GM12878 (cell line): ENCODE measurements around the gene SATB2. TPM values are rescaled to one million over a fixed set of nuclear protein-coding genes. Genes with fewer than 3 reads are reported as not detected.

Experiments
- ATAC-seq: fragments of 200-7000 bp; cut with Tn5 transposase; 3 replicates; pipeline ENCODE4 v1.9.1; 2020; ENCODE audit warnings: mild to moderate bottlenecking, moderate library complexity
- BruUV-seq: library from RNA; stranded (reverse); fragments of 400-500 nt; replicated peaks from 2 replicates; lab custom pipeline; 2021; lab: Mats Ljungman, UMichigan
- CTCF ChIA-PET: fragments of 300-600 bp; sonication (Branson Sonifier 250); formaldehyde crosslinking; extraction: SDS; loops from one replicate; lab custom pipeline; 2021; ENCODE audit warnings: inconsistent platforms; lab: Yijun Ruan, JAX
- POLR2A ChIA-PET: fragments of 350-600 bp; formaldehyde crosslinking; extraction: SDS; loops from one replicate; lab custom pipeline; 2021; ENCODE audit warnings: inconsistent platforms; lab: Charles Lee
- RAD21 ChIA-PET: fragments of 300-600 bp; sonication (Branson Sonifier 250); formaldehyde crosslinking; loops from one replicate; lab custom pipeline; 2023; ENCODE audit warnings: antibody characterized with exemption; ENCODE audit not compliant: unreplicated experiment; lab: Charles Lee
- SMC1A ChIA-PET: fragments of 300-600 bp; sonication (Branson Sonifier 250); formaldehyde crosslinking; loops from one replicate; lab custom pipeline; 2023; ENCODE audit not compliant: unreplicated experiment, uncharacterized antibody; lab: Charles Lee
- DNase-seq: peaks from one replicate; pipeline ENCODE4 v3.0.0-alpha.2; 2011; ENCODE audit warnings: low read depth, low spot score
- FAIRE-seq: peaks from 3 replicates; lab custom pipeline; 2011; peaks lifted over from hg19 to GRCh38; lab: Jason Lieb, UNC
- H2AFZ ChIP-seq: 2 replicates; pipeline ENCODE4 v1.6.0; 2011; ENCODE audit warnings: low read depth, low read length, control low read depth; ENCODE audit not compliant: control insufficient read depth
- H3K27ac ChIP-seq: 2 replicates; pipeline ENCODE4 v1.5.1; 2011; ENCODE audit warnings: control low read depth; ENCODE audit not compliant: control insufficient read depth, insufficient read depth
- H3K27me3 ChIP-seq, 2 experiments: replicated peaks in 1 of 2; 2 replicates each; pipeline versions ENCODE4 v1.6.0 to v1.6.1; 2011; ENCODE audit warnings: low read length in 1 of 2; ENCODE audit not compliant: control insufficient read depth in 2 of 2, insufficient read depth in 2 of 2
- H3K36me3 ChIP-seq, 2 experiments: 2 replicates each; pipeline ENCODE4 v1.5.1; 2011; ENCODE audit warnings: low read length in 1 of 2; ENCODE audit not compliant: control insufficient read depth in 2 of 2, insufficient read depth in 2 of 2
- H3K4me1 ChIP-seq: 2 replicates; pipeline ENCODE4 v1.6.1; 2011; ENCODE audit warnings: mild to moderate bottlenecking, low read length, moderate library complexity, mixed read lengths; ENCODE audit not compliant: control insufficient read depth, insufficient read depth
- H3K4me2 ChIP-seq: 2 replicates; pipeline ENCODE4 v1.6.0; 2011; ENCODE audit warnings: control low read depth; ENCODE audit not compliant: control insufficient read depth, insufficient read depth
- H3K4me3 ChIP-seq: fragments of 200-600 bp; sonication (generic); 2 replicates; pipeline ENCODE4 v1.5.1; 2016
- H3K79me2 ChIP-seq: 2 replicates; pipeline ENCODE4 v1.6.0; 2011; ENCODE audit warnings: low read length; ENCODE audit not compliant: control insufficient read depth, insufficient read depth
- H3K9ac ChIP-seq: 2 replicates; pipeline ENCODE4 v1.8.0; 2011; ENCODE audit warnings: low read length, control low read depth, mixed read lengths; ENCODE audit not compliant: control insufficient read depth, insufficient read depth
- H3K9me3 ChIP-seq: replicated peaks from 3 replicates; pipeline ENCODE4 v1.5.1; 2011; ENCODE audit warnings: mild to moderate bottlenecking, low read length; ENCODE audit not compliant: control insufficient read depth, insufficient read depth
- H4K20me1 ChIP-seq: 2 replicates; pipeline ENCODE4 v1.6.0; 2011; ENCODE audit not compliant: control insufficient read depth, insufficient read depth
- ASH2L ChIP-seq: fragments of 300-600, 200-600 bp; sonication (generic); IDR thresholded peaks from 2 replicates; pipeline ENCODE4 v1.6.1; 2017; ENCODE audit warnings: low read depth, mild to moderate bottlenecking, borderline replicate concordance
- CBX3 ChIP-seq: fragments of 200-600 bp; sonication (generic); IDR thresholded peaks from 2 replicates; pipeline ENCODE4 v1.6.1; 2016; ENCODE audit warnings: low read depth, borderline replicate concordance
- CHD2 ChIP-seq: IDR thresholded peaks from 2 replicates; pipeline ENCODE4 v1.6.1; 2011; ENCODE audit warnings: low read depth, low read length, improper control_type of control experiment, borderline replicate concordance
- CHD4 ChIP-seq: fragments of 200-600 bp; sonication (generic); IDR thresholded peaks from 2 replicates; pipeline ENCODE4 v1.6.1; 2016; ENCODE audit warnings: mild to moderate bottlenecking
- ETV6 ChIP-seq, 2 experiments: fragments of 450-650 bp in 1 of 2; IDR thresholded peaks in 1 of 2; conservative IDR thresholded peaks in 1 of 2; 2 replicates each; pipeline ENCODE4 v1.6.1; 2014; ENCODE audit warnings: antibody characterized with exemption in 1 of 2, borderline replicate concordance in 1 of 2, low read depth in 1 of 2, mild to moderate bottlenecking in 1 of 2, moderate library complexity in 1 of 2
- HDAC2 ChIP-seq: fragments of 200-600 bp; sonication (generic); IDR thresholded peaks from 2 replicates; pipeline ENCODE4 v1.6.1; 2017
- MYC ChIP-seq: IDR thresholded peaks from 2 replicates; pipeline ENCODE4 v1.6.1; 2011; ENCODE audit warnings: mild to moderate bottlenecking, low read length, moderate library complexity, inconsistent platforms; ENCODE audit not compliant: insufficient read depth, insufficient replicate concordance, insufficient read length, severe bottlenecking
- RAD51 ChIP-seq: fragments of 450-650 bp; IDR thresholded peaks from 2 replicates; pipeline ENCODE4 v1.6.1; 2016; ENCODE audit warnings: moderate library complexity, mild to moderate bottlenecking, inconsistent platforms
- TAF1 ChIP-seq: IDR thresholded peaks from 2 replicates; pipeline ENCODE4 v1.6.1; 2011; ENCODE audit warnings: mild to moderate bottlenecking, low read depth, low read length, borderline replicate concordance
- TBL1XR1 ChIP-seq: IDR thresholded peaks from 2 replicates; pipeline ENCODE4 v1.6.1; 2012; ENCODE audit warnings: low read depth, low read length, improper control_type of control experiment
- WRNIP1 ChIP-seq: IDR thresholded peaks from 2 replicates; pipeline ENCODE4 v1.6.1; 2011; ENCODE audit warnings: low read depth, low read length, improper control_type of control experiment, borderline replicate concordance
- YY1 ChIP-seq: IDR thresholded peaks from 2 replicates; pipeline ENCODE4 v1.6.1; 2011; ENCODE audit warnings: low read depth, mild to moderate bottlenecking, low read length
- WGBS: methylation state at CpG from one replicate; pipeline ENCODE4 v1.1.6; 2016; ENCODE audit warnings: low lambda C conversion rate; ENCODE audit not compliant: insufficient replicate concordance, insufficient coverage; ENCODE audit errors: missing lambda C conversion rate; 5-methylcytosine and 5-hydroxymethylcytosine counted together
- in situ Hi-C: fragments of 300-500 bp; cut with MboI; formaldehyde crosslinking; loops from 9 replicates; pipeline ENCODE4 v1.14.3; 2018; ENCODE audit warnings: mixed read lengths
- intact Hi-C: fragments of 100-400 bp; cut with micrococcal nuclease; formaldehyde crosslinking; loops from one replicate; pipeline ENCODE4 v1.14.2; 2022; ENCODE audit not compliant: unreplicated experiment
- polyA plus RNA-seq, 11 experiments: library from polyadenylated mRNA; depleted of rRNA in 4 of 11; unstranded in 6 of 11; stranded (reverse) in 5 of 11; fragments of >200 nt; fragmentation: Nextera tagmentation in 4 of 11; fragmentation: Illumina TruSeq in 1 of 11; extraction: Ambion mirVana in 4 of 11; extraction: Trizol in 1 of 11; gene quantifications; 1 replicate in 1 of 11; 2 replicates in 10 of 11; pipeline versions ENCODE4 v1.2.1 to v1.2.3, GENCODE V29; 2011 to 2016; ENCODE audit warnings: inconsistent platforms in 2 of 11, missing spikeins in 2 of 11, low read depth in 1 of 11
- total RNA-seq, 4 experiments: library from RNA; depleted of rRNA in 3 of 4; stranded (reverse); fragments of >200 nt in 3 of 4; fragmentation: Illumina TruSeq in 1 of 4; extraction: Trizol in 1 of 4; gene quantifications; 2 replicates each; pipeline versions ENCODE4 v1.2.1 to v1.2.3, GENCODE V29; 2013 to 2021
- TF ChIP-seq, protein P1 (sequence below): IDR thresholded peaks from 2 replicates; pipeline ENCODE4 v1.6.1; 2011; ENCODE audit warnings: borderline replicate concordance, low read depth, mild to moderate bottlenecking, moderate library complexity, mixed read lengths, low read length; ENCODE audit not compliant: insufficient read depth; ENCODE audit errors: extremely low read length
- TF ChIP-seq, protein P2 (sequence below): fragments of 450-650 bp; conservative IDR thresholded peaks from 2 replicates; pipeline ENCODE4 v1.6.1; 2017; ENCODE audit warnings: mild to moderate bottlenecking, moderate library complexity
- TF ChIP-seq, protein P3 (sequence below): IDR thresholded peaks from 2 replicates; pipeline ENCODE4 v1.6.1; 2012; ENCODE audit warnings: low read depth, low read length, improper control_type of control experiment
- TF ChIP-seq, protein P4 (sequence below): fragments of 450-650 bp; formaldehyde crosslinking; IDR thresholded peaks from 2 replicates; pipeline ENCODE4 v1.4.0; 2022; ENCODE audit warnings: mild to moderate bottlenecking, moderate library complexity

The SATB2 gene
- total and polyA plus RNA-seq, 10 of the 15 experiments (the other 5 are each of a cell fraction or from before 2014, with no cell fraction given): 0.03 to 0.56 (median 0.08) TPM; not detected in 3

DNA sequence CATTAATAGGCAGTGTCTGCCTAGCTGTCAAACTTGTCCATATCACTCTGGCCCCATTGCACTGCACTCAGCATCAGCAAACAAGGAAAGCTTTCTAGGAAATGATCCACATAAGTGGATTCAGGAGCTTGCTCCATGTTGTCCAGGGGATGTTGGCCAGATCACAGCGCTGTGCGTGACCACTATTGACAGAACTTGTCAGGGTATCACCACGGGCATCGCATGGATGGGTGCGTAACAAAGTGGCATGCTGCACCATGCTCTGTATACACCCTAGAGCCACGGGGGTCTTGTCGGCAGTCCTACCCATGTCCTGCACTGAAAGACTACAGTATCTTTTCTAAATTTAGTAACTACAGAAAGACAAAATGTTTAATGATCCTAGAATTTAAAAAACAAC is 15.6 kb downstream of the SATB2 start:
- FAIRE-seq (no peak), ATAC-seq (no peak), DNase-seq (no peak)
- ChIA-PET RAD21 (no interaction called here), CTCF (interaction anchor here (1.2 kb wide), 1 partner anchor 47 kb away, joined by 3 read pairs; no protein-coding TSS in a partner anchor), SMC1A (no interaction called here), POLR2A (no interaction called here)
- no peak overlapping the region for H3K27ac ChIP-seq
- 49% methylated on average over 7 of the region's 7 CpGs for WGBS
- H2AFZ ChIP-seq: no peak overlapping the region
- H3K36me3 ChIP-seq: no peaks in the 10 kb centered on the region
- no peaks in the 10 kb centered on the region for H4K20me1 ChIP-seq
- no peak overlapping the region for H3K4me3 ChIP-seq
- in situ Hi-C loops (no loop called here), intact Hi-C loops (no loop called here)
- H3K27me3 ChIP-seq: no peaks in the 10 kb centered on the region; a peak in 1 of 4 replicates
- no TSS peak for BruUV-seq
- no peaks in the 10 kb centered on the region for H3K9me3 ChIP-seq
- H3K9ac ChIP-seq: no peak overlapping the region
- H3K4me1 ChIP-seq: no peaks in the 10 kb centered on the region
- no peak for TF ChIP-seq YY1
- no peak for TF ChIP-seq WRNIP1
- no peak for TF ChIP-seq CHD2
- no peak for TF ChIP-seq CHD4
- no peak for TF ChIP-seq ETV6 (conservative IDR thresholded peaks at IDR 0.05 in 1 of 2, IDR thresholded peaks at IDR 0.05 in 1 of 2; ENCODE audit: borderline replicate concordance in 1 of 2, low read depth in 1 of 2)
- no peak for TF ChIP-seq ASH2L
- TF ChIP-seq, protein P1, sequence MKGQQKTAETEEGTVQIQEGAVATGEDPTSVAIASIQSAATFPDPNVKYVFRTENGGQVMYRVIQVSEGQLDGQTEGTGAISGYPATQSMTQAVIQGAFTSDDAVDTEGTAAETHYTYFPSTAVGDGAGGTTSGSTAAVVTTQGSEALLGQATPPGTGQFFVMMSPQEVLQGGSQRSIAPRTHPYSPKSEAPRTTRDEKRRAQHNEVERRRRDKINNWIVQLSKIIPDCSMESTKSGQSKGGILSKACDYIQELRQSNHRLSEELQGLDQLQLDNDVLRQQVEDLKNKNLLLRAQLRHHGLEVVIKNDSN: no peak
- no peak for TF ChIP-seq CBX3
- no peak for TF ChIP-seq HDAC2
- no peak for TF ChIP-seq TBL1XR1
- TF ChIP-seq MYC: no peak
- TF ChIP-seq, protein P2, sequence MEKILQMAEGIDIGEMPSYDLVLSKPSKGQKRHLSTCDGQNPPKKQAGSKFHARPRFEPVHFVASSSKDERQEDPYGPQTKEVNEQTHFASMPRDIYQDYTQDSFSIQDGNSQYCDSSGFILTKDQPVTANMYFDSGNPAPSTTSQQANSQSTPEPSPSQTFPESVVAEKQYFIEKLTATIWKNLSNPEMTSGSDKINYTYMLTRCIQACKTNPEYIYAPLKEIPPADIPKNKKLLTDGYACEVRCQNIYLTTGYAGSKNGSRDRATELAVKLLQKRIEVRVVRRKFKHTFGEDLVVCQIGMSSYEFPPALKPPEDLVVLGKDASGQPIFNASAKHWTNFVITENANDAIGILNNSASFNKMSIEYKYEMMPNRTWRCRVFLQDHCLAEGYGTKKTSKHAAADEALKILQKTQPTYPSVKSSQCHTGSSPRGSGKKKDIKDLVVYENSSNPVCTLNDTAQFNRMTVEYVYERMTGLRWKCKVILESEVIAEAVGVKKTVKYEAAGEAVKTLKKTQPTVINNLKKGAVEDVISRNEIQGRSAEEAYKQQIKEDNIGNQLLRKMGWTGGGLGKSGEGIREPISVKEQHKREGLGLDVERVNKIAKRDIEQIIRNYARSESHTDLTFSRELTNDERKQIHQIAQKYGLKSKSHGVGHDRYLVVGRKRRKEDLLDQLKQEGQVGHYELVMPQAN: no peak
- TF ChIP-seq, protein P3, sequence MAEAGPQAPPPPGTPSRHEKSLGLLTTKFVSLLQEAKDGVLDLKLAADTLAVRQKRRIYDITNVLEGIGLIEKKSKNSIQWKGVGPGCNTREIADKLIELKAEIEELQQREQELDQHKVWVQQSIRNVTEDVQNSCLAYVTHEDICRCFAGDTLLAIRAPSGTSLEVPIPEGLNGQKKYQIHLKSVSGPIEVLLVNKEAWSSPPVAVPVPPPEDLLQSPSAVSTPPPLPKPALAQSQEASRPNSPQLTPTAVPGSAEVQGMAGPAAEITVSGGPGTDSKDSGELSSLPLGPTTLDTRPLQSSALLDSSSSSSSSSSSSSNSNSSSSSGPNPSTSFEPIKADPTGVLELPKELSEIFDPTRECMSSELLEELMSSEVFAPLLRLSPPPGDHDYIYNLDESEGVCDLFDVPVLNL: no peak
- TF ChIP-seq RAD51: no peak
- TF ChIP-seq, protein P4, sequence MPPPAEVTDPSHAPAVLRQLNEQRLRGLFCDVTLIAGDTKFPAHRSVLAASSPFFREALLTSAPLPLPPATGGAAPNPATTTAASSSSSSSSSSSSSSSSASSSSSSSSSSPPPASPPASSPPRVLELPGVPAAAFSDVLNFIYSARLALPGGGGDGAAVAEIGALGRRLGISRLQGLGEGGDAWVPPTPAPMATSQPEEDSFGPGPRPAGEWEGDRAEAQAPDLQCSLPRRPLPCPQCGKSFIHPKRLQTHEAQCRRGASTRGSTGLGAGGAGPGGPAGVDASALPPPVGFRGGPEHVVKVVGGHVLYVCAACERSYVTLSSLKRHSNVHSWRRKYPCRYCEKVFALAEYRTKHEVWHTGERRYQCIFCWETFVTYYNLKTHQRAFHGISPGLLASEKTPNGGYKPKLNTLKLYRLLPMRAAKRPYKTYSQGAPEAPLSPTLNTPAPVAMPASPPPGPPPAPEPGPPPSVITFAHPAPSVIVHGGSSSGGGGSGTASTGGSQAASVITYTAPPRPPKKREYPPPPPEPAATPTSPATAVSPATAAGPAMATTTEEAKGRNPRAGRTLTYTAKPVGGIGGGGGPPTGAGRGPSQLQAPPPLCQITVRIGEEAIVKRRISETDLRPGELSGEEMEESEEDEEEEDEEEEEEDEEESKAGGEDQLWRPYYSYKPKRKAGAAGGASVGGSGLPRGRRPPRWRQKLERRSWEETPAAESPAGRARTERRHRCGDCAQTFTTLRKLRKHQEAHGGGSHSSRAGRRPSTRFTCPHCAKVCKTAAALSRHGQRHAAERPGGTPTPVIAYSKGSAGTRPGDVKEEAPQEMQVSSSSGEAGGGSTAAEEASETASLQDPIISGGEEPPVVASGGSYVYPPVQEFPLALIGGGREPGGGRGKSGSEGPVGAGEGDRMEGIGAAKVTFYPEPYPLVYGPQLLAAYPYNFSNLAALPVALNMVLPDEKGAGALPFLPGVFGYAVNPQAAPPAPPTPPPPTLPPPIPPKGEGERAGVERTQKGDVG: no peak
- TF ChIP-seq TAF1: no peak
- H3K79me2 ChIP-seq: no peaks in the 10 kb centered on the region
- H3K4me2 ChIP-seq: no peak overlapping the region
